Body of pancreas (tissue), 4 donors: ENCODE data around the gene NTSR1. TPM values are rescaled to one million over a fixed set of nuclear protein-coding genes. Genes with fewer than 3 reads are reported as not detected.

Experiments used
- ATAC-seq: fragments of 150-250 bp; one replicate; pipeline ENCODE4 v1.9.1; 2016
- DNase-seq, 4 donors: peaks; one replicate each; pipeline ENCODE4 v3.0.0-alpha.2; 2019
- H3K27ac ChIP-seq, 4 donors: fragments of 200-600 bp; sonication (generic); 1 replicate in 3 of 4; 2 replicates in 1 of 4; pipeline versions ENCODE4 v1.5.1 to v1.6.1; 2016 to 2019; ENCODE audit warnings: mild to moderate bottlenecking in 1 of 4, mixed read lengths in 1 of 4, moderate library complexity in 1 of 4
- H3K27me3 ChIP-seq, 2 donors: fragments of 200-600 bp; sonication (generic); one replicate each; pipeline ENCODE4 v1.6.0; 2016; ENCODE audit warnings: mild to moderate bottlenecking in 1 of 2
- H3K36me3 ChIP-seq, 2 donors: fragments of 200-600 bp; sonication (generic); replicated peaks in 1 of 2; 2 replicates each; pipeline ENCODE4 v1.5.1; 2016; ENCODE audit warnings: low read depth in 2 of 2; ENCODE audit not compliant: insufficient read depth in 1 of 2
- H3K4me1 ChIP-seq: fragments of 200-600 bp; sonication (generic); one replicate; pipeline ENCODE4 v1.6.0; 2016
- H3K4me3 ChIP-seq, 2 donors: fragments of 200-600 bp; sonication (generic); 1 replicate in 1 of 2; 2 replicates in 1 of 2; pipeline ENCODE4 v1.5.1; 2016 to 2019
- H3K9me3 ChIP-seq, 3 donors: fragments of 200-600 bp; sonication (generic); 1 replicate in 2 of 3; 2 replicates in 1 of 3; pipeline ENCODE4 v1.5.1; 2016
- CTCF ChIP-seq, 7 experiments: fragments of 450-650 bp in 4 of 7; fragments of 200-600 bp in 3 of 7; sonication (generic) in 3 of 7; IDR thresholded peaks; one replicate each; pipeline ENCODE4 v1.5.1; 2016 to 2019; ENCODE audit warnings: antibody characterized with exemption in 7 of 7
- POLR2A ChIP-seq, 3 donors: fragments of 450-650 bp; IDR thresholded peaks; one replicate each; pipeline ENCODE4 v1.6.1; 2016; ENCODE audit warnings: antibody characterized with exemption in 3 of 3, mild to moderate bottlenecking in 2 of 3
- WGBS, 2 donors: methylation state at CpG; one replicate each; pipeline ENCODE4 v1.1.5; 2017; 5-methylcytosine and 5-hydroxymethylcytosine counted together
- intact Hi-C: fragments of 100-400 bp; cut with DNase I; formaldehyde crosslinking; loops from one replicate; pipeline ENCODE4 v1.15.1; 2023
- total RNA-seq, 2 donors: library from RNA; depleted of rRNA; stranded (reverse); fragments of >200 nt; gene quantifications; one replicate each; pipeline ENCODE4 v1.1.0, GENCODE V29; 2016

The NTSR1 gene
- total RNA-seq, 2 donors from 2014 or later, result not detected

GRCh38 chr20:62665153-62665754 lies 43.4 kb upstream of the NTSR1 start:
- H3K4me1 ChIP-seq, result peaks cover 18% of the 10 kb centered on the region
- H3K27me3 ChIP-seq, result no peaks in the 10 kb centered on the region
- TF ChIP-seq CTCF (IDR thresholded peaks at IDR 0.05) (no peak), POLR2A (IDR thresholded peaks at IDR 0.05) (no peak)
- no peaks in the 10 kb centered on the region for H3K9me3 ChIP-seq
- DNase-seq (no peak), ATAC-seq (no peak)
- no peak overlapping the region for H3K27ac ChIP-seq
- 70 to 77% methylated on average over 4 to 12 of the region's 12 CpGs for WGBS, 2 donors
- intact Hi-C loops, result no loop called here
- no peaks in the 10 kb centered on the region for H3K36me3 ChIP-seq
- no peak overlapping the region for H3K4me3 ChIP-seq

DNA sequence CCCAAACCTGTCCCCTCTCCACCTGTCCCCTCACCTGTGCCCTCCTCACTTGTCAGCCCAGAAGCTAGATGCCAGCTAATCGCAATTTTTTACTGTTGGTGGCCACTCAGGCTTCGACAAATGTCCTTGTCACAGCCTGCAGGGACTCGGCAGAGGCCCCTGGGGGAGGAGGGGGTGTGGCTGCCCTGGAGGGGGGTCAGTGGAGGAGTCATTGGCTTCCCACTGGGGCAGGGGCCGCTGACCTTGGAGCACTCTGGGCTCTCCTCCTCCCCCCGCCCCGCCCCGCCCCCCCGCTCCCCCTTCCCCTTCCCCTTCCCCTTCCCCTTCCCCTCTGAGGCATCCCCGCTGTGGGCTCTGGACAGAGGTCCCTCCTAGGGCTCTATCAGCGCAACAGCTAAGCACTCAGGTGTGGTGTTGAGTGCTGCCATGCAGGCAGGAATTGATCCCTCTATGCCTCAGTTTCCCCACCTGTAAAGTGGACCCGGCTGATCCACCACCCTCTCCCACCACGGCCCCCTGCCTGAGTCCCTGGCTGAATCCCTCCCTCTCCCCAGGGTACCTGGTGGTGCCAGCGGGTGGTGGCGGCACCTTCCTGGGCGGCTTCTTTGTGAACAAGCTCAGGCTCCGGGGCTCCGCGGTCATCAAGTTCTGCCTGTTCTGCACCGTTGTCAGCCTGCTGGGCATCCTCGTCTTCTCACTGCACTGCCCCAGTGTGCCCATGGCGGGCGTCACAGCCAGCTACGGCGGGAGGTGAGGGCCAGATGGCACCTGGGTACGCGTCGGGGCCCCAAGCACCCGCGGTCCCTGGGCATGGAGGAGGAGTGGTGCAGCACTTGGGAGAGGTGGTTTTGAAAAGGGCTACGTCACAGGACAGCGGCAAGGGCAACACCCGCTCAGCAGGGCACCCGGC lies 42.6 kb upstream of the NTSR1 start:
- intact Hi-C loops, result no loop called here
- 55 to 63% methylated on average over 9 to 29 of the region's 33 CpGs for WGBS, 2 donors
- no peaks in the 10 kb centered on the region for H3K36me3 ChIP-seq
- TF ChIP-seq POLR2A (IDR thresholded peaks at IDR 0.05) (no peak), CTCF (IDR thresholded peaks at IDR 0.05) (no peak)
- H3K27me3 ChIP-seq, result no peaks in the 10 kb centered on the region
- peak; percentile 27 for ATAC-seq
- DNase-seq, result peak in 1 of 4 donors; percentile 46
- H3K4me3 ChIP-seq, result no peak overlapping the region
- H3K4me1 ChIP-seq, result peaks cover 18% of the 10 kb centered on the region
- peak overlapping the region in 3 of 4 donors; percentile 59 to 79 (median 66) for H3K27ac ChIP-seq
- H3K9me3 ChIP-seq, result no peaks in the 10 kb centered on the region

GRCh38 chr20:62666736-62667529 lies 41.7 kb upstream of the NTSR1 start:
- Histone ChIP-seq H3K9me3 (no peaks in the 10 kb centered on the region), H3K36me3 (no peaks in the 10 kb centered on the region), H3K27me3 (no peaks in the 10 kb centered on the region), H3K4me1 (peaks cover 18% of the 10 kb centered on the region), H3K27ac (peak overlapping the region in 3 of 4 donors; percentile 59 to 79 (median 66)), H3K4me3 (no peak overlapping the region)
- 43 to 51% methylated on average over 22 to 27 of the region's 27 CpGs for WGBS, 2 donors
- intact Hi-C loops, result no loop called here
- DNase-seq, result peak; percentile 59 to 87 (median 74)
- TF ChIP-seq CTCF (IDR thresholded peaks at IDR 0.05) (peak in 1 of 7 experiments; percentile 8), POLR2A (IDR thresholded peaks at IDR 0.05) (peak in 2 of 3 donors; percentile 8 to 31)
- peak; percentile 70 for ATAC-seq

GRCh38 chr20:62667530-62668440 lies 40.9 kb upstream of the NTSR1 start:
- no peaks in the 10 kb centered on the region for H3K27me3 ChIP-seq
- peak overlapping the region in 3 of 4 donors; percentile 59 to 79 (median 66) for H3K27ac ChIP-seq
- no peak for ATAC-seq
- WGBS, 2 donors, result 65 to 72% methylated on average over 23 to 28 of the region's 30 CpGs
- no peaks in the 10 kb centered on the region for H3K36me3 ChIP-seq
- no peak for TF ChIP-seq CTCF (IDR thresholded peaks at IDR 0.05)
- no peak for TF ChIP-seq POLR2A (IDR thresholded peaks at IDR 0.05)
- H3K4me3 ChIP-seq, result no peak overlapping the region
- intact Hi-C loops, result loop anchor here (2.0 kb wide), 1 partner anchor 141 kb away; no protein-coding TSS in a partner anchor
- no peak for DNase-seq
- H3K9me3 ChIP-seq, result no peaks in the 10 kb centered on the region
- H3K4me1 ChIP-seq, result peaks cover 18% of the 10 kb centered on the region
